HG03354 (cell line): ENCODE results near the gene ITGB3.
"Not testable (repeated sequence)": the region's sequence is repeated elsewhere in the genome, so short reads cannot be mapped to it uniquely, and the experiment has no call there.

ENCODE experiments used
- ATAC-seq: cut with Tn5 transposase; IDR thresholded peaks from one replicate; pipeline ENCODE4 v1.9.1; 2021; ENCODE audit warnings: mild to moderate bottlenecking; ENCODE audit not compliant: unreplicated experiment, poor library complexity, severe bottlenecking

The ITGB3 gene

DNA sequence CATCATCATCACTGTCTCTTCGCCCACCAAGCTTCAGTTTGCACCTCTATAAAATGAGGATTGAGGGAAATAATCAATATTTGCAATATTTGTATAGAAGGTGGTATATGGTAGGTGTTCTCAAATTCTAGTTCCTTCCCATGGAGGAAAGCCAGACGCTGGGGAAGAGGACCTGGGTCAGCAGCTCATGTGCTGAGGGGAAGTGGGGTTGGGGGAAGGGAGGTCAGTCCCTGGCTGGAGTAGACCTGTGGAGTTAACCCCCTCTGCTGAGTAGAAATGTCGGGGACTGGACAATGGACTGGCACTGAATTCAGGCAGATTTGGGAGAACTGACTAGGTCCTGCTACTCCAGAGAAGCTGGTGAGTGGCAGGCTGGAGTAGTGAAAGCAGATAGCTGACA lies 12.8 kb upstream of the ITGB3 start:
- ATAC-seq: no peak

DNA sequence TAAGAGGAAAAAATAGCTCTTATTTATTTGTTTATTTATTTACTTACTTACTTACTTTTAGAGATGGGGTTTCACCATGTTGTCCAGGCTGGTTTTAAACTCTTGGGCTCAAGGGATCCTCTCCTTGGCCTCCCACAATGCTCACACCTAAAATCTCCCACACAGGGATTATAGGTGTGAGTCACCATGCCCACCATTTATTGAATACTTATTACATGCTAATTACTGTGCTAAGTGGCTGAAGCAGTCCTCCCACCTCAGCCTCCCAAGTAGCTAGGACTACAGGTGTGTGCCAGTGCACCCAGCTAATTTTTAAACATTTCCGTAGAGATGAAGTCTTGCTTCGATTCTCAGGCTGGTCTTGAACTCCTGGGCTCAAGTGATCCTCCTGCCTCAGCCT lies 11.0 kb upstream of the ITGB3 start:
- ATAC-seq: no peak

DNA sequence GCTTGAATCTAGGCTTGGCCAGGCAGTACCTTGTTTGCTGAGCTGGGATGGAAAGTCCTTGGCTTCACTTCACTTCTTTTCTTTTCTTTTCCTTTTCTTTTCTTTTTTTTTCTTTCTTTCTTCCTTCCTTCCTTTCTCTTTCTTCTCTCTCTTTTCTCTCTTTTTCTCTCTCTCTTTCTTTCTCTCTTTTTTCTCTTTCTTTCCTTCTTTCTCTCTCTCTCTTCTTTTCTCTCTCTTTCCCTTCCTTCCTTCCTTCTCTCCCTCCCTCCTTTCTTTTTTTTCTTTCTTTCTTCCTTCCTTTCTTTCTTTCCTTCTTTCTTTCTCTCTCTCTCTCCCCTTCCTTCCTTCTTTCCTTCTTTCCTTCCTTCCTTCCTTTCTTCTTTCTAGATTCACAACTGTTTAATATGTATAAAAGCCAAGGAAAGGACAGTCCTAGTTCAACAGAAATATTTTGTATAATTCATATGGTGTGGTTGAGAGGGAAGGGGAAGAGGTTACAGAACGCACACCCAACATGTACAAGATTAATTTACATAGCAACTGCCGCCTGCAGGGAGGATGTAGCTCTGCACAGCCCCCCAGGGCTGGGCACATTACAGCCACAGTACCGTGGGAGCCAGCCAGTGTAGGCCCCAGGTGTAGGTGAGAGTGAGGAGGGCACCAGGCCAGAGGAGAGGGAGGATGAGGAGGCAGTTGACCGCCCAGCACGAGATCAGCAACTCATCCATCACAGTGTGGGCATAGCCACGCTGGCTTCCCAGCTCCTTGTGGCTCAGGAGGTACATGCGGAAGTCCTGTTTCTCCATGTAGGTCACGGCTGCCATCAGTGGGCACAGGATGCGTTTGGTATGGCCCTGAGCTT lies 9.7 kb upstream of the ITGB3 start:
- ATAC-seq: no peak

DNA sequence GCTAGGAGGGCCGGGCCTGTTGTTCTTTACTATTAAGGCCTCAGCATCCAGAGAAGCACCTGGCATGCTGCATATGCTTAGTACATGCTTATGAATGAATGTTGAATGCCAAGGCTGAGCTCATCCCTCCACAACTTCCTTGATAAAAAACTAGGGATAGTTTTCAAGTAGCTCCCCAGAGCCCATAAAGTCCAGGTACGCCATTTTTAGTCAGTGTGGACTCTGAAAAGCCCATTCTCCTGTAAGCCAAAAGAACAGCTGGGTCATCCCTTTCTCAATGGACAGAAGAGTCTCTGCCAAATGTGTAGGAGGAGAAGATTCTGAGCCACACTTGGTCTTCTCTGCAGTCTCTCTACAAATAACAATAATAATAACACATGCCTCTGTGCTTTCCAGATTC lies 8.9 kb upstream of the ITGB3 start:
- ATAC-seq: no peak

DNA sequence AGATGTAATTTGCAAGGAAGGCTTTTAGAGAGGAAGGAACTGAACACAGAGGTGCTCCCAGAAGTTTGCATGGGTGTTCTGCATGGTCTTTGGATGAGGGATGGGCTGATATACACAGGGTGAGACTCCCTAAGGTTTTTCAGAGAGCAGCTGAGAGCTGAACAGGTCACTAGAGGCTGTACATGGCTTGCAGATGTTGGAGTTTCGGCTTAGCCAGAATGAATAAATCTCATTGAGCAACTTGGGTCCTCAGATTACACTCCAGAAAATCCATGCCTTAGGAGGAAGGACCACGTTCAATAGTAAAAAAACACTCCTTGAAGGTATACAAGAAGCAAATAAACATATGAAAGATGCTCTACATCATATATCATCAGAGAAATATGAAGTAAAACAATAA lies 7.5 kb upstream of the ITGB3 start:
- ATAC-seq: no peak

DNA sequence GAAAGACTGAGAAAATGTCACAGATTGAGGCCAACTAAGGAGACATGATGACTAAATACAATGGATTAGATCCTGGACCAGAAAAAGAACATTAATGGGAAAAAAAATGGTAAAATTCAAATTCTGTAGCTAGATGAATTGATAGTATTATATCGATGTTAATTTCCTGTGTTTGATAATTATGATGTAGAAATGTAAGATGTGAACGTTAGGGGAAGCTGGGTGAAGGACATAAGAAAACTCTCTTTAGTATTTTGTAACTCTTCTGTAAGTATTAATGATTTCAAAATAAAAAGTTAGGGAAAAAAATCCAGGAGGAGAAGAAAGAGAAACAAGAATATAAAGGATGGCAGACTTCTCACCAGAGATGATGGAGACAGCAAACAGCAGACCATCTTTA lies 2.8 kb upstream of the ITGB3 start:
- ATAC-seq: no peak

DNA sequence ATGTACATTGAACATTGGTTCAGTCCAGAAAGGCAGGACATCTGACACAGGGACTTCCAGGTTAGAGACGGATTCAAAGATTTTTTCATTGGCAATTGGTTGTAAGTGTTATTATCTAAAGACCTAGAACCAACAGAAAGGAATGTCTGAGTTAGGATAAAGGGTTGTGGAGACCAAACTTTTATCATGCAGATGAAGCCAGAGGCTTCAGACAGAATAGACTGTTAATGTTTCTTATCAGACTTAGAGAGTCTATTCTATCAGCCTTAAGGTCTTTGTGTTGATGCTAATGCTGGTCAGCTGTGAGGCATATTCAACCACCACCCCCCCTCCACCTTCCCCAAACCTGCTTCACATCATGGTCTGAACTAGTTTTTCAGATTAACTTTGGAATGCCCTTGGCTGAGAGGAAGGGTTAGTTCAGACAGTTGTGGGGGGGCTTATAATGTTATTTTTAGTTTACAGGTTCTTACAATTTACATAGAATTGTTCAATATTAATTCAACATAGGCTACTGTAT lies 2.1 kb upstream of the ITGB3 start:
- ATAC-seq: no peak

DNA sequence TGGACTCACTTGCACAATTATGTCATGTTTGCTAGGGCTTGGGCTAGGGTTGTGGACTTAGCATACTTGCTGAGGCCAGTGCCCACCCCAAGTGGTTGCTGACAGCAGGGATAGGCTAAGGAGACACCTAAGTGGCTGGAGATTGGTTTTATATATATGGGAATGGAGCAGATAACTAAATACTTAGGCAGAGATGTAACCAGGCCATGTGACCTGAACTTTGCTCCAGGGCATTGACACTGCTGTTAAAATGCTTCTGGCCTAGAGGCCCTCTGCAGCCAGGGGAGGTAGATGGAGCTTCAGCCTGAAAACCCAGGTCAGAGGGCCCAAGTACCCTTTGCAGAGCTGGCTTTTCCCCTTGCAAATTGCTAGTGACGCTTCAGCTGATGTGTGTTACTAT lies 1.4 kb upstream of the ITGB3 start:
- ATAC-seq: no peak

DNA sequence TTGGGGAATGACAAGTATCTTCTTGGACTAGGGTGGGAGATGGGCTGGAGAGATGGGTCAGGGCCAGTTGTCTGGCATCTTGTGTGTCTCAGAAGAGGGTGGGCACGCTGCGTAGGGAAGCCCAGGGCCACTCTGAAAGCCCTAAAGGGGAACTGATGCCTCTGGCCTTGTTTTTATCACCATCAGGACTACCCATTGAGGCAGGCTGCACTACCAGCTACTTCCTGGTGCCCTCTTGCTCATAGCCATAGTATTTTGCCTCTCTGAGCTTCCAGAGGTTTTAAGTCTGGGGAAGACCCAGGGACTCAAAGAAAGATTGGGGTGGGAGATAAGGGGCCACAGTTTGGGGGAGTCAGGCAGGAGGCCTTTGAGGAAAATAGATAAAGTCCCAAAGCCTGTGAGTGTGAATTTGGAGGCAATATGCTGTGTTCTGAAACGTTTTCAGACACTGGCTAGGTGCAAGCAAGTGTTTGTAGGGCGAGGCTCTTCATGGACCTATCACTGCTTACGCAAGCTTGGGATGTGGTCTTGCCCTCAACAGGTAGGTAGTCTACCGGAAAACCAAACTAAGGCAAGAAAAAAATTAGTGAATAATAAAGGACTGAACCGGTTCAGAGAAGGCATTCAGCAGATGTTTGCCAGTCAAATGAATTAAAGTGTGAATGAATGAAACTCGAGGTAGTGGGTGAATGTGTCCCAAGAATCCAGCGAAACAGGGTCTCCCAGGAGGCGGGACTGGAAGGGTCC lies 688 bp upstream of the ITGB3 start:
- no peak for ATAC-seq

DNA sequence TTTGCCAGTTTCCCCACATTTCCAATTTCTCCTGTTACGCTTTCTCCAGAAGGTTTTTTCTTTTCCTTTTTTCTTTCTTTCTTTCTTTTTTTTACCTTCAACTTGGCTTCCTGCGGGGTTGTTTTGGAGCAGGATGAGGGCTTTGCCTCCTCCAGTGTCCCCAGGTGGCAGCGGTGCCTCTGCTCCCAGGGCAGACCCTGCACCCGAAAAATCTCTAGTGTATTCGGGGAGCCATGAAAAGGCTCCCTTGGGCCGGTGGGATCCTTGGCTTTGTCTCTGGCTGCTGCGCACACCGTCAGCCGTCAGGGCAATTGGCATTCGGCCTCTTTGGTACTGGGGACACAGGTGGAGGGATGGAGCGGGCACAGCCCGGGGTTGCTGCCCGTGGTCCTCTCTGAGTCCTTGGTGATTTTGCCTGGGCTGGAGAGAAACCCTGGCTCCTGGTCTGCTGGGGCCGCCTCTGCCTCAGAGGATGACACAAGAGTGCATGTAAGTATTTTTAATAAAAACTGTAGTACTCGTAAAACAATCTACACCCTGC lies 846 bp downstream of the ITGB3 start:
- ATAC-seq: no peak

DNA sequence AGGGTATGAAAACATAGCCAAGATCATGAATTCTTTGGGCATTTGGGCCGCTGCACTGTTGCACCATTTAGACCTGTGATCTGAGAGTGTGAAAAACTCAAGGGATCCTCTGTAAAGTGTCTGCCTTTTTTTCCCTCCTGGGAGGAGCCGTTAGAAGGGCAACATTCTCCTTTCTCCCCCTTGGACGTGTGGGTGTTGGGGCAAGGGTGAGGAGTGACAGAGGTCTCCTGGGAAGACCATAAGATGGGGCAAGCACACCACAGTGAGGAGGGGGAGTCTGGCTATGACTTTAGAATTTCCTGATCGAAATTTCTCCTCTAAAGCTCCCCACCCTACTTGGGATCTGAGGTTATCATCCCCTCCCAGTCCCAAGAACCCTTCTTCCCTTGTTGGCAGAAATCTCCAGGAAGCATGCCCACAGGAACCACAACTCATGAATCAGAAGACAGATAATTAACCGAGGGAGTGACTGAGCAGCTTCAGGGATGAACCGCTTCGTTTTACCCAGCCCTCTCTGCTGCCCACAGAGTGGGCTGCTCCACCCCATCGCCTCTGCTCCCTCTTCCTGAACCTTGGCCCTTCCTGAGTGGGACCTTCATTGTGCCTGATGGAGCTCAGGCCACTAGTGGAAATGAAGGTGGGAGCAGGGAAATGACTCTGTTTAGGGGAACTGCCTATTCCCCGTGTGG lies 4.2 kb downstream of the ITGB3 start:
- ATAC-seq: no peak

DNA sequence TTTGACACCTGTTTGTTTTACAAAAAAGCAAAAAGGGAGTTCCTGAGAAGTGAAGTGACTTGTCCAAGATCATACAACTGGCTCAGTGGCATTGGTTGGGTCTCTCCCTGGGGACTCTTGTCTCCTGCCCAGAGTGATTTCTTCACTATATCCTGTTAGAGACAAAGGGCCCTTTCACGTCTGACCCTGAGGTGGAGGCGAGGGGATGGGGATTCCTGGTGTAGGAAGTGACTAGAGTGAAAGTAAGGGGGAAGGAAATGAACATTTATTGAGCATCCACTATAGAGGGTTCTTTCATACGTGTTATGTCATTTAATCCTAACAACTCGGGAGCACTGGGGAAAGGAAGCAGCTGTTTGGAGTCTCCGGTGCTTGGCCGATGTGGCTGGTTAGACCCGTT lies 9.0 kb downstream of the ITGB3 start:
- no peak for ATAC-seq

DNA sequence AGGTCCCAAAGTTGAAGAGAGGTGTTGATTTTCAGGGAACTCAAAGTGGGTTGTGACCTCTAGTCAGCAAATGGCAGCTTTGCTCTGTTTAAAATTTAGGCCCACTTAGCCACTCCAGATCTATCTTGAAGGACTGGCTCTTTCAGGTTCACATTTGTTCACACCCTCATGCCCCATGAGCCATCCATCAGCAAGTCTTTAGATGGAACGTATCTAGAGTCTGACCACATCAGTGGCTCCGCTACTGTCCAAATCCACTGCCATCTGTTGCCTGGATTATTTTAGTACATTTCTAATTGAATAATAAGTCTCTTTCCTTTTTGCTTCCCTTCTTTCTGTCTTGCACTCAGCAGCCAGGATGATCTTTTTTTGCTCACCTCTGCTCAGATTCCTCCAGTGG lies 10.5 kb downstream of the ITGB3 start:
- no peak for ATAC-seq

DNA sequence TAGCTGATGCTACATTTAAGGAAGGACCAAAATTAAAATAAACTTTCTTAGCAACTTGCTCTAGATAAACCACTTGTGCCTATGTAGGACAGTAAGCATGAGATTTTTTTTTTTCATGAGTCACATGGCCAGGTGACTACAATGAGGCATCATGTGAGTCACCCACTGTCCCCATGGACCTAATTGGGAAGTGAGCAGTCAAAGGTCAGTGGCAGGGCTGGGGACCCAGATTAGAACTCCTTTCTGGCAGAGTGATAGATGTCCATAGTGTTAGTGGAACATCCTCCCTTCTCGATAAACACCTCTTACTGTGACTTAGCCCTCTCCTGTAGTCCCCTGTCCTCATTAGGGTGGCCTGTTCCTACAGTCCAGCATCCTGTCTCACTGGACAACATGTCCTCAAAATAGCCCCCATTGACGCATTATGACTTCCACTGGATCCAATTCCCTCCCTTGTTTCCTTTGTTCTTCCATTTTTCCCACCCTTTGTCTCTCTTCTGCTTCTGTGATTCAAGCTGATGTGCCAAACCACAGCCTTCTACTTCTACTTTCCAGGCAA lies 12.4 kb downstream of the ITGB3 start:
- ATAC-seq: no peak

DNA sequence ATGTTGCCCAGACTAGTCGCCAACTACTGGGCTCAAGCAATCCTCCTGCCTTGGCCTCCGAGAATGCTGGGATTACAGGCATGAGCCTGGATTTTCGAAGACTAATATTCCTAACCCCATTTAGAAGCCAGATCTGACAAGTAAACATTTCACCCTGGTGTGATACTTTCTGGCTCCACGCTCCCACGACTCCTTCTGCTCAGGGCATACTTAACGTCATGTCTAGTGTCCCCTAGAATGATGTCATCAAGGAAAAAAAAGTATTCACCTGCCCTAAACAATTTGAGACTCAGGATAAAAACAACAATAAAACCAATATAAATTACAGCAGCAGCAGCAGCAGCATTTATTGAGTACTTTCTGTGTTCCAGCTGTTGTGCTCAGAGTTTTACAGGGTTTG lies 13.2 kb downstream of the ITGB3 start:
- no peak for ATAC-seq

DNA sequence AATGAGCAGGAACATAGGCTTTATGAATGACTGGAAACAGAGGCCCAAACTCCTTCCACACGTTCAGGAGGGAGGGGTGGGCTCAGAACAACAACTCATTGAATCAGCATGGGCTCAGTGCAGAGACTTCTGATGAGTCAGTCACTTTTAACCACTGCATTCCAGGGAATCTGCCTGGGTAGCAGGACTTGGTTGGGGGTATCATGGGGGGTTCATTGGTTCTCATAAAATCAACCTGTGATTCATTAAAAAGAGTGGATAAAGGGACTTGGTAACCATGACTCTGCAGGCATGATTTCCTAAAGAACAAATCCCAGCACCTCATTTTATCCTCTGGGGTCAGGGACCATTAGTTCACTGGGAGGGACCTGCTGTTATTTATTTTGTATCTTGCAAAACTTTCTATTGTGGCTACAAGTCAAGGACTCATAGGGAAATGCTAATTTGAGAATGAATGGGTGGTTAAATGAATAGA lies 13.8 kb downstream of the ITGB3 start:
- ATAC-seq: no peak

DNA sequence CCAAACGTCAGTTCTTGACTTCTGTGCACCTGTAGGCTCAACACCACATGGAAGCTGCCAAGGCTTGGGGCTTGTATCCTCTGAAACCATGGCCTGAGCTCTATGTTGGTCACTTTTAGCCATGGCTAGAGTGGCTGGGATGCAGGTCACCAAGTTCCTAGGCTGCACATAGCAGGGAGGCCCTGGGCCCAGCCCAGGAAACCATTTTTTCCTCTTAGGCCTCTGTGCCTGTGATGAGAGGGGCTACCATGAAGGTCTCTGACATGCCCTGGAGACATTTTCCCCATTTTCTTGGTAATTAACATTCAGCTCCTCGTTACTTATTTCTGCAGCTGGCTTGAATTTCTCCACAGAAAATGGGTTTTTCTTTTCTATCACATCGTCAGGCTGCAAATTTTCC lies 15.3 kb downstream of the ITGB3 start:
- not testable (repeated sequence) for ATAC-seq

DNA sequence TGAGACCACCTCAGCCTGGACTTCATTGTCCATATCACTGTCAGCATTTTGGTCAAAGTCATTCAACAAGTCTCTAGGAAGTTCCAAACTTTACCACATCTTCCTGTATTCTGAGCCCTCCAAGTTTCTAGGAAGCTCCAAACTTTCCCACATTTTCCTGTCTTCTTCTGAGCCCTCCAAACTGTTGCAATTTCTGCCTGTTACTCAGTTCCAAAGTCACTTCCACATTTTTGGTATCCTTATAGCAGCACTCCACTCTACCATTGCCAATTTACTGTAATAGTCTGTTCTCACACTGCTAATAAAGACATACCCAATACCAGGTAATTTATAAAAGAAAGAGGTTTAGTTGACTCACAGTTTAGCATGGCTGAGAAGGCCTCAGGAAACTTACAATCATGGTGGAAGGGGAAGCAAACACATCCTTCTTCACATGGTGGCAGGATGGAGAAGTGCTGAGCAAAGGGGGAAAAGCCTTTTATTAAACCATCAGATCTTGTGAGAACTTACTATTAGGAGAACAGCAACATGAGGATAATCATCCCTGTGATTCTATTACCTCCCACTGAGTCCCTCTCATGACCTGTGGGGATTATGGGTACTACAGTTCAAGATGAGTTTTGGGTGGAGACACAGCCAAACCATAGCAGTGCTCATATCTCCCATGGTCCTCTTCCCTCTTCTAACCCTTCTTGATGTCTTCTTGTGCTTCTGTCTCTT lies 16.1 kb downstream of the ITGB3 start:
- ATAC-seq: not testable (repeated sequence)
